PC-3 (cell line): ENCODE measurements around the gene TMEM117. TPM values are rescaled to one million over a fixed set of nuclear protein-coding genes. Genes with fewer than 3 reads are reported as not detected.
A peak's percentile ranks its signal among the peaks of the same experiment; 100 is the strongest.

Source experiments
- ATAC-seq: fragments of 200-7000 bp; cut with Tn5 transposase; 2 replicates; pipeline ENCODE4 v1.9.1; 2020; ENCODE audit warnings: mild to moderate bottlenecking, moderate library complexity
- BruUV-seq: library from RNA; stranded (reverse); fragments of 400-500 nt; replicated peaks from 2 replicates; lab custom pipeline; 2021; lab: Mats Ljungman, UMichigan
- CTCF ChIA-PET: fragments of 300-600 bp; sonication (Branson Sonifier 250); formaldehyde crosslinking; loops from one replicate; lab custom pipeline; 2022; ENCODE audit warnings: antibody characterized with exemption; lab: Charles Lee
- POLR2A ChIA-PET: fragments of 300-600 bp; sonication (Branson Sonifier 250); formaldehyde crosslinking; loops from one replicate; lab custom pipeline; 2022; ENCODE audit warnings: antibody characterized with exemption; ENCODE audit not compliant: unreplicated experiment; lab: Charles Lee
- DNase-seq: peaks from one replicate; pipeline ENCODE4 v3.0.0-alpha.2; 2015
- H2AFZ ChIP-seq: fragments of 300-600 bp; sonication (generic); 2 replicates; pipeline ENCODE4 v1.6.0; 2016; ENCODE audit warnings: antibody characterized with exemption, low read length
- H3F3A ChIP-seq: fragments of 300-600 bp; sonication (generic); one replicate; pipeline ENCODE4 v1.6.0; 2017; ENCODE audit warnings: antibody characterized with exemption, low read length, control low read depth, mild to moderate bottlenecking; ENCODE audit not compliant: unreplicated experiment
- H3K27ac ChIP-seq: fragments of 300-600 bp; sonication (generic); 2 replicates; pipeline ENCODE4 v1.5.1; 2016; ENCODE audit warnings: mild to moderate bottlenecking, low read length
- H3K27me3 ChIP-seq: fragments of 300-600 bp; sonication (generic); 2 replicates; pipeline ENCODE4 v1.6.1; 2016; ENCODE audit warnings: low read length, mixed read lengths
- H3K36me3 ChIP-seq: fragments of 300-600 bp; sonication (generic); 2 replicates; pipeline ENCODE4 v1.6.1; 2016; ENCODE audit warnings: low read depth, mixed run types, low read length, mixed read lengths
- H3K4me1 ChIP-seq: fragments of 300-600 bp; sonication (generic); 2 replicates; pipeline ENCODE4 v1.5.1; 2016; ENCODE audit warnings: low read length; ENCODE audit not compliant: insufficient read depth
- H3K4me2 ChIP-seq: fragments of 300-600 bp; sonication (generic); 2 replicates; pipeline ENCODE4 v1.6.0; 2016; ENCODE audit warnings: low read length
- H3K4me3 ChIP-seq: fragments of 300-600 bp; sonication (generic); 2 replicates; pipeline ENCODE4 v1.5.1; 2016; ENCODE audit warnings: mild to moderate bottlenecking, low read length, mixed read lengths
- H3K79me2 ChIP-seq: fragments of 300-600 bp; sonication (generic); 2 replicates; pipeline ENCODE4 v1.6.1; 2017; ENCODE audit warnings: low read length, mixed read lengths
- H3K9ac ChIP-seq: fragments of 300-600 bp; sonication (generic); 2 replicates; pipeline ENCODE4 v1.6.0; 2016; ENCODE audit warnings: mild to moderate bottlenecking, low read length
- H3K9me2 ChIP-seq: fragments of 300-600 bp; sonication (generic); replicated peaks from 2 replicates; pipeline ENCODE4 v1.6.1; 2016; ENCODE audit warnings: mixed run types, low read length, mixed read lengths
- H3K9me3 ChIP-seq: fragments of 300-600 bp; sonication (generic); 2 replicates; pipeline ENCODE4 v1.6.1; 2016; ENCODE audit warnings: low read length, mixed read lengths
- H4K20me1 ChIP-seq: fragments of 300-600 bp; sonication (generic); 2 replicates; pipeline ENCODE4 v1.6.1; 2016; ENCODE audit warnings: low read length, mixed read lengths
- EZH2 ChIP-seq: fragments of 300-600 bp; sonication (generic); IDR thresholded peaks from one replicate; pipeline ENCODE4 v1.6.1; 2017; ENCODE audit warnings: antibody characterized with exemption, mild to moderate bottlenecking, low read length; ENCODE audit not compliant: unreplicated experiment
- EZH2phosphoT487 ChIP-seq: fragments of 300-600 bp; sonication (generic); IDR thresholded peaks from 2 replicates; pipeline ENCODE4 v1.6.1; 2018; ENCODE audit warnings: mild to moderate bottlenecking, antibody characterized with exemption, low read length, borderline replicate concordance
- intact Hi-C: fragments of 100-400 bp; cut with micrococcal nuclease; formaldehyde crosslinking; loops from 2 replicates; pipeline ENCODE4 v1.9.0; 2023
- total RNA-seq: library from RNA; depleted of rRNA; stranded (reverse); fragments of >200 nt; gene quantifications from 2 replicates; pipeline ENCODE4 v1.2.3, GENCODE V29; 2014
- TF ChIP-seq, protein P1 (sequence below): fragments of 300-600 bp; sonication (generic); conservative IDR thresholded peaks from 2 replicates; pipeline ENCODE4 v1.5.1; 2017; ENCODE audit warnings: antibody characterized with exemption, low read depth, mild to moderate bottlenecking, low read length

Gene TMEM117
- total RNA-seq, 1 experiment from 2014 or later = 9.0 TPM

DNA sequence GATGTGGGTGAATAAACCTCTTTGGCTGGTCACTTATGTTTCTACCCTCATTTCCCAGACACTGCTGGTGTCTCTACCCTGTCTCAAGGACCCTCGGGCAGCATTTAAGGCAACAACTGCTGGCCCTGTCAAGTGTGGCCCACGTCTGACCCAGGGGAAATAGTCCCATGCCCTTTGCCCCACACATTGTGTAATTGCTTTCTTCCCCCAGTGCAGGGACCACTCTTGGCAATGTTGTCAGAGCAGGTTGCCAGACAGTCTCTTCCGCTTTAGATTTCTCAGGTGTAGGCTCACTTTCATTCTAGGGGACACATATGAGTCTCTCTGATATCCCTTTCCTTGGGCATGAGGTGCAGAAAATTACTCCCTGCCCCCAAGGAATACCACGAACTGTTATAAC, 216.7 kb downstream of the TMEM117 start:
- intact Hi-C loops = loop anchor here (10.0 kb wide), 1 partner anchor 322 kb away; no protein-coding TSS in a partner anchor
- Histone ChIP-seq H2AFZ (no peak overlapping the region), H3K79me2 (no peaks in the 10 kb centered on the region), H4K20me1 (no peaks in the 10 kb centered on the region), H3K9me2 (no peaks in the 10 kb centered on the region), H3K4me2 (no peak overlapping the region), H3K36me3 (no peaks in the 10 kb centered on the region), H3K9me3 (no peaks in the 10 kb centered on the region), H3K27me3 (no peaks in the 10 kb centered on the region), H3K27ac (no peak overlapping the region), H3K4me1 (peaks cover 11% of the 10 kb centered on the region; the same call in 1 of the 2 replicates), H3K9ac (no peak overlapping the region), H3K4me3 (no peak overlapping the region), H3F3A (no peaks in the 10 kb centered on the region)
- ChIA-PET CTCF (no interaction called here), POLR2A (no interaction called here)
- ATAC-seq (no peak), DNase-seq (no peak)
- BruUV-seq = no TSS peak
- TF ChIP-seq EZH2 = no peak
- TF ChIP-seq EZH2phosphoT487 = no peak
- TF ChIP-seq, protein P1, sequence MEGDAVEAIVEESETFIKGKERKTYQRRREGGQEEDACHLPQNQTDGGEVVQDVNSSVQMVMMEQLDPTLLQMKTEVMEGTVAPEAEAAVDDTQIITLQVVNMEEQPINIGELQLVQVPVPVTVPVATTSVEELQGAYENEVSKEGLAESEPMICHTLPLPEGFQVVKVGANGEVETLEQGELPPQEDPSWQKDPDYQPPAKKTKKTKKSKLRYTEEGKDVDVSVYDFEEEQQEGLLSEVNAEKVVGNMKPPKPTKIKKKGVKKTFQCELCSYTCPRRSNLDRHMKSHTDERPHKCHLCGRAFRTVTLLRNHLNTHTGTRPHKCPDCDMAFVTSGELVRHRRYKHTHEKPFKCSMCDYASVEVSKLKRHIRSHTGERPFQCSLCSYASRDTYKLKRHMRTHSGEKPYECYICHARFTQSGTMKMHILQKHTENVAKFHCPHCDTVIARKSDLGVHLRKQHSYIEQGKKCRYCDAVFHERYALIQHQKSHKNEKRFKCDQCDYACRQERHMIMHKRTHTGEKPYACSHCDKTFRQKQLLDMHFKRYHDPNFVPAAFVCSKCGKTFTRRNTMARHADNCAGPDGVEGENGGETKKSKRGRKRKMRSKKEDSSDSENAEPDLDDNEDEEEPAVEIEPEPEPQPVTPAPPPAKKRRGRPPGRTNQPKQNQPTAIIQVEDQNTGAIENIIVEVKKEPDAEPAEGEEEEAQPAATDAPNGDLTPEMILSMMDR = no peak

DNA sequence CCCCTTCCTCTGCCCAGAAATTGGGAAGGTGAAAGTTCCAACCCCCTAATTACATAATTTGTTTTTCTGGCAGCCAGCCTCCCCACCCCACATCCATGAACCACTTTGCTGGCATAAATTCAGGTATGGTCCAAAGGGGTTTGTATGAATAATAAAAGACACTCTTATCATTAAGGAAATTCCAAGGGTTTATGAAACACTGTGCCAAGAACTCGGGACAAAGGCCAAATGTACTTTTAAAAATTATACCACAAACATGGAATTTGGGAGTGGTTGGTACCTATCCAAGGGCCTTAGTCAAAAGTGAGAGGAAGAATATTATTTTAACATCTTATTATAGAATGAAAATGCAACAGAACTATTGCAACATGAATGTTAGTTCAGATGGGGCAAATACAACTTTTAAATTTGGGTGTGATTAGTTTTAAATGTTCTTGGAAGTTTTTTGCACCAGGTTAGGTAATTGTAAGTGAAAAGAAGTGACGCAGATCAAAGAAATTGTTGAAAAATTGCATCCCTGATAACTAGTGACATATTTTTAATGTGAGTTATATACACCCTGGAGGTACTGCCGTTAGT, 217.8 kb downstream of the TMEM117 start:
- intact Hi-C loops = loop anchor here (10.0 kb wide), 1 partner anchor 321 kb away; no protein-coding TSS in a partner anchor
- POLR2A ChIA-PET = no interaction called here
- Histone ChIP-seq H2AFZ (no peak overlapping the region), H3K9ac (no peak overlapping the region), H3K9me2 (no peaks in the 10 kb centered on the region), H3K4me3 (no peak overlapping the region), H3K4me1 (peaks cover 11% of the 10 kb centered on the region; the same call in 1 of the 2 replicates), H3K27me3 (no peaks in the 10 kb centered on the region), H3F3A (no peaks in the 10 kb centered on the region), H3K27ac (no peak overlapping the region), H3K36me3 (no peaks in the 10 kb centered on the region), H3K79me2 (no peaks in the 10 kb centered on the region), H4K20me1 (no peaks in the 10 kb centered on the region), H3K9me3 (no peaks in the 10 kb centered on the region), H3K4me2 (no peak overlapping the region)
- CTCF ChIA-PET = no interaction called here
- TF ChIP-seq EZH2phosphoT487 (no peak), EZH2 (no peak)
- TF ChIP-seq, protein P1 = no peak
- ATAC-seq = peak; percentile 58
- peak; percentile 63 for DNase-seq
- no TSS peak for BruUV-seq

DNA sequence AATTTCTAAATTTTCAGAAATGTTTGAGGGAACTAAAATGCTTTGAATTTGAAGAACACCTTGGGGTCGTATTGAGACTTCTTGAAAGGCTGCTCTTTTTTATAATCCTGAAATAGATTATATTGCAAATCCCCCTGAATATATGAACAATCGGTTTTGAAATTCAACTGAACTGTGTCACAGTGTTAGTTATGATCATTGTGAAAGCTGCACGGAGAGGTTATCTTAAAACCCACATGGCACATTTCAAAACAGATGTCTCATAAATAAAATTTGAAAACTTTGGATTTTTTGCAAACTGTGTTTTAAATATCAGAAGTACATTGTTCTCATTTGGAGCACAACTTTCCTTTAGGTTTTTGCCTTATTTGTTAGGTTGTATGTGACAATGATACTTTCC, 218.4 kb downstream of the TMEM117 start:
- CTCF ChIA-PET = no interaction called here
- intact Hi-C loops = loop anchor here (10.0 kb wide), 1 partner anchor 321 kb away; no protein-coding TSS in a partner anchor
- H3K27me3 ChIP-seq = no peaks in the 10 kb centered on the region
- no TSS peak for BruUV-seq
- DNase-seq (no peak), ATAC-seq (no peak)
- H3K79me2 ChIP-seq = no peaks in the 10 kb centered on the region
- no peak overlapping the region for H3K9ac ChIP-seq
- H4K20me1 ChIP-seq = no peaks in the 10 kb centered on the region
- no peak overlapping the region for H3K4me2 ChIP-seq
- H3K4me3 ChIP-seq = no peak overlapping the region
- POLR2A ChIA-PET = no interaction called here
- no peaks in the 10 kb centered on the region for H3K36me3 ChIP-seq
- TF ChIP-seq, protein P1 = no peak
- TF ChIP-seq EZH2 (no peak), EZH2phosphoT487 (no peak)
- no peak overlapping the region for H2AFZ ChIP-seq
- no peaks in the 10 kb centered on the region for H3F3A ChIP-seq
- H3K4me1 ChIP-seq = peaks cover 11% of the 10 kb centered on the region; the same call in 1 of the 2 replicates
- no peaks in the 10 kb centered on the region for H3K9me3 ChIP-seq
- no peaks in the 10 kb centered on the region for H3K9me2 ChIP-seq
- H3K27ac ChIP-seq = no peak overlapping the region
